Hepatocyte (in vitro differentiated cells): ENCODE measurements around the gene CARM1.

Source experiments
- EZH2 ChIP-seq: fragments of 200-600 bp; sonication (generic); IDR thresholded peaks from 2 replicates; pipeline ENCODE4 v1.6.1; 2016; ENCODE audit warnings: antibody characterized with exemption, mild to moderate bottlenecking, borderline replicate concordance
- EZH2phosphoT487 ChIP-seq: fragments of 200-600 bp; sonication (generic); IDR thresholded peaks from one replicate; pipeline ENCODE4 v1.6.1; 2018; ENCODE audit warnings: antibody characterized with exemption, mild to moderate bottlenecking, low read depth, moderate library complexity; ENCODE audit not compliant: unreplicated experiment, severe bottlenecking
- TF ChIP-seq, protein P1 (sequence below): fragments of 200-600 bp; sonication (generic); IDR thresholded peaks from 2 replicates; pipeline ENCODE4 v1.5.1; 2016; ENCODE audit warnings: antibody characterized with exemption, mild to moderate bottlenecking; ENCODE audit not compliant: poor library complexity

DNA sequence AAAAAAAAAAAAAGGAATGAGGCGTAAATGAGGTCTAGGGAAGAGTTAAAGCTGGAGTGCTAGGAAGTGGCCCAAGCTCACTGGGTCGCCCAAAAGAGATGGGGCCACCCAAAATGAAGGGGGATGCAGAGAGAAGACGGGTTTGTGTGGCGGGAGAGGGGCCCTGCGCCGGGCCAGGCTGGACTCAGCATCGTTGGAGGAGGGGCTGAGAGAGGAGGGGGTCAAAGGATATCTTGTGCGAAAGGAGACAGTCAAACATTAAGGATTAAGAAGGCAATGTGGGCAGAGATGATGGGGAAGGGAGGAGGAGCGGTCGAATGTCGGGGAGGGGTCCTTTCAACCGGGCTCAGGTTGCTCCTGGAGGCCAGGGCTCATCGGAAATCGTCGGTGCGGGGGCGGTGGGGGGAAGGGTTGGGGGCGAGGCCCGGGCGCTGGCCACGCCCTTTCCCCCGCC, 825 bp upstream of the CARM1 start:
- TF ChIP-seq, protein P1, sequence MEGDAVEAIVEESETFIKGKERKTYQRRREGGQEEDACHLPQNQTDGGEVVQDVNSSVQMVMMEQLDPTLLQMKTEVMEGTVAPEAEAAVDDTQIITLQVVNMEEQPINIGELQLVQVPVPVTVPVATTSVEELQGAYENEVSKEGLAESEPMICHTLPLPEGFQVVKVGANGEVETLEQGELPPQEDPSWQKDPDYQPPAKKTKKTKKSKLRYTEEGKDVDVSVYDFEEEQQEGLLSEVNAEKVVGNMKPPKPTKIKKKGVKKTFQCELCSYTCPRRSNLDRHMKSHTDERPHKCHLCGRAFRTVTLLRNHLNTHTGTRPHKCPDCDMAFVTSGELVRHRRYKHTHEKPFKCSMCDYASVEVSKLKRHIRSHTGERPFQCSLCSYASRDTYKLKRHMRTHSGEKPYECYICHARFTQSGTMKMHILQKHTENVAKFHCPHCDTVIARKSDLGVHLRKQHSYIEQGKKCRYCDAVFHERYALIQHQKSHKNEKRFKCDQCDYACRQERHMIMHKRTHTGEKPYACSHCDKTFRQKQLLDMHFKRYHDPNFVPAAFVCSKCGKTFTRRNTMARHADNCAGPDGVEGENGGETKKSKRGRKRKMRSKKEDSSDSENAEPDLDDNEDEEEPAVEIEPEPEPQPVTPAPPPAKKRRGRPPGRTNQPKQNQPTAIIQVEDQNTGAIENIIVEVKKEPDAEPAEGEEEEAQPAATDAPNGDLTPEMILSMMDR: no peak
- no peak for TF ChIP-seq EZH2
- no peak for TF ChIP-seq EZH2phosphoT487
